Adrenal gland (tissue), 12 donors: ENCODE data around the gene ZNF346. TPM values are rescaled to one million over a fixed set of nuclear protein-coding genes. Genes with fewer than 3 reads are reported as not detected.
"Not testable (repeated sequence)": the region's sequence is repeated elsewhere in the genome, so short reads cannot be mapped to it uniquely, and the experiment has no call there.

Experiments
- DNase-seq, 7 donors: peaks; one replicate each; pipeline ENCODE4 v3.0.0-alpha.2; 2019 to 2020
- H3K27ac ChIP-seq, 5 donors: fragments of 200-600 bp; sonication (generic) in 4 of 5; 1 replicate in 3 of 5; 2 replicates in 2 of 5; pipeline versions ENCODE4 v1.5.1 to v1.8.0; 2016 to 2020; ENCODE audit warnings: mild to moderate bottlenecking in 1 of 5
- H3K27me3 ChIP-seq: fragments of 200-600 bp; 2 replicates; pipeline ENCODE4 v1.8.0; 2021
- H3K36me3 ChIP-seq, 2 donors: fragments of 200-600 bp; replicated peaks in 1 of 2; 1 replicate in 1 of 2; 2 replicates in 1 of 2; pipeline versions ENCODE4 v1.5.1 to v1.8.0; 2018 to 2022
- H3K4me1 ChIP-seq, 2 donors: fragments of 200-600 bp; replicated peaks in 1 of 2; 1 replicate in 1 of 2; 2 replicates in 1 of 2; pipeline versions ENCODE4 v1.5.1 to v1.8.0; 2018 to 2021
- H3K4me3 ChIP-seq, 4 donors: fragments of 200-600 bp; sonication (generic) in 3 of 4; one replicate each; pipeline ENCODE4 v1.5.1; 2016 to 2018
- H3K9me3 ChIP-seq, 3 donors: fragments of 200-600 bp; sonication (generic) in 1 of 3; replicated peaks in 1 of 3; 1 replicate in 2 of 3; 2 replicates in 1 of 3; pipeline versions ENCODE4 v1.5.1 to v1.8.0; 2016 to 2021
- POLR2A ChIP-seq, 2 donors: fragments of 450-650 bp; IDR thresholded peaks; one replicate each; pipeline ENCODE4 v1.6.1; 2017; ENCODE audit warnings: antibody characterized with exemption in 2 of 2, mild to moderate bottlenecking in 2 of 2, moderate library complexity in 1 of 2
- WGBS, 4 donors: extraction: QIAGEN DNeasy Blood & Tissue Kit in 2 of 4; methylation state at CpG; one replicate each; pipeline versions ENCODE4 v1.1.5 to v1.1.7; 2013 to 2017; 5-methylcytosine and 5-hydroxymethylcytosine counted together
- intact Hi-C, 2 donors: fragments of 100-400 bp; cut with DNase I; formaldehyde crosslinking; loops; one replicate each; pipeline versions ENCODE4 v1.14.1 to v1.15.0; 2022 to 2023
- polyA plus RNA-seq, 3 donors: library from polyadenylated mRNA; stranded (reverse); fragments of 200-250 nt in 2 of 3; fragments of 350-450 nt in 1 of 3; fragmentation: Illumina TruSeq in 1 of 3; extraction: RNeasy Lipid Tissue Mini Kit (QIAGEN cat#74804) in 1 of 3; gene quantifications; one replicate each; pipeline ENCODE4 v1.2.3, GENCODE V29; 2013 to 2014
- total RNA-seq, 9 donors: library from RNA; depleted of rRNA in 4 of 9; stranded (reverse); fragments of >200 nt in 4 of 9; fragments of 120-200 nt in 1 of 9; fragmentation: NEBNext Ultra II Directional in 1 of 9; extraction: Animal tissue kit (Norgen Biotek cat#: 25700) in 1 of 9; gene quantifications; one replicate each; pipeline versions ENCODE4 v1.1.0 to v1.2.4, GENCODE V29; 2013 to 2023
- TF ChIP-seq, protein P1 (sequence below), 6 experiments: fragments of 450-650 bp in 4 of 6; fragments of 200-600 bp in 2 of 6; sonication (generic) in 1 of 6; IDR thresholded peaks; 1 replicate in 5 of 6; 2 replicates in 1 of 6; pipeline versions ENCODE4 v1.5.1 to v1.8.0; 2016 to 2021; ENCODE audit warnings: antibody characterized with exemption in 6 of 6, mild to moderate bottlenecking in 2 of 6, moderate library complexity in 1 of 6
- donor health status: healthy with polysubstance abuse.
- donor health status: Bipolar disorder and iron deficiency.
- donor health status: DM: yes; HTN: yes; CAD: no.
- donor health status: DM: no; HTN: no; CAD: no.
- donor health status: DM: no; HTN: no; CAD: no.
- donor health status: DM: yes; HTN: yes; CAD: no.

ZNF346 gene
- total and polyA plus RNA-seq, 12 donors: 7.9 to 29.4 (median 17.1) TPM

DNA sequence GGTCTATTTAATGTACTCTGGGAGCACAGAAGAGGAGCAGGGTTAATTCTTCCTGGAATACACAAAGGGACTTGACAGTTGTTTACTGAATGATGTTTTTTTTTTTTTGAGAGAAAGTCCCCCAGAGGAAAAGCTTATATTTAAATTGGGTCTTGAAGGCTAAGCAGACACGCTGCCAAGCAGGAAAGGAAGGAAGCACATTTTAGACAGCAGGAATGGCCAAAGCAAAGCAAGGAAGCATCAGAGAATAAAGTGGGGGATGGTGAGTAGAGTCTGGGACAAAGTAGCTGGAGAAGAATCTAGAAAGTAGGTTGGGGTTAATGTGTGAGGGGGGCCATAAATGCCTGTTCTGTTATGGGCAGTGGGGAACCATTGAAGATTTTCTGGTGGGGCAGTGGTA lies 21.5 kb downstream of the ZNF346 start:
- Histone ChIP-seq H3K27me3 (no peaks in the 10 kb centered on the region), H3K4me1 (peaks cover 0 to 10% of the 10 kb centered on the region in 2 donors), H3K27ac (no peak overlapping the region), H3K36me3 (peaks cover 0 to 53% of the 10 kb centered on the region in 2 donors), H3K9me3 (no peaks in the 10 kb centered on the region), H3K4me3 (no peak overlapping the region)
- TF ChIP-seq POLR2A (IDR thresholded peaks at IDR 0.05): no peak
- TF ChIP-seq, protein P1, sequence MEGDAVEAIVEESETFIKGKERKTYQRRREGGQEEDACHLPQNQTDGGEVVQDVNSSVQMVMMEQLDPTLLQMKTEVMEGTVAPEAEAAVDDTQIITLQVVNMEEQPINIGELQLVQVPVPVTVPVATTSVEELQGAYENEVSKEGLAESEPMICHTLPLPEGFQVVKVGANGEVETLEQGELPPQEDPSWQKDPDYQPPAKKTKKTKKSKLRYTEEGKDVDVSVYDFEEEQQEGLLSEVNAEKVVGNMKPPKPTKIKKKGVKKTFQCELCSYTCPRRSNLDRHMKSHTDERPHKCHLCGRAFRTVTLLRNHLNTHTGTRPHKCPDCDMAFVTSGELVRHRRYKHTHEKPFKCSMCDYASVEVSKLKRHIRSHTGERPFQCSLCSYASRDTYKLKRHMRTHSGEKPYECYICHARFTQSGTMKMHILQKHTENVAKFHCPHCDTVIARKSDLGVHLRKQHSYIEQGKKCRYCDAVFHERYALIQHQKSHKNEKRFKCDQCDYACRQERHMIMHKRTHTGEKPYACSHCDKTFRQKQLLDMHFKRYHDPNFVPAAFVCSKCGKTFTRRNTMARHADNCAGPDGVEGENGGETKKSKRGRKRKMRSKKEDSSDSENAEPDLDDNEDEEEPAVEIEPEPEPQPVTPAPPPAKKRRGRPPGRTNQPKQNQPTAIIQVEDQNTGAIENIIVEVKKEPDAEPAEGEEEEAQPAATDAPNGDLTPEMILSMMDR (IDR thresholded peaks at IDR 0.05): no peak
- DNase-seq: no peak
- intact Hi-C loops: no loop called here
- 79 to 90% (median 84%) methylated on average over 1 of the region's 1 CpG for WGBS, 4 donors

DNA sequence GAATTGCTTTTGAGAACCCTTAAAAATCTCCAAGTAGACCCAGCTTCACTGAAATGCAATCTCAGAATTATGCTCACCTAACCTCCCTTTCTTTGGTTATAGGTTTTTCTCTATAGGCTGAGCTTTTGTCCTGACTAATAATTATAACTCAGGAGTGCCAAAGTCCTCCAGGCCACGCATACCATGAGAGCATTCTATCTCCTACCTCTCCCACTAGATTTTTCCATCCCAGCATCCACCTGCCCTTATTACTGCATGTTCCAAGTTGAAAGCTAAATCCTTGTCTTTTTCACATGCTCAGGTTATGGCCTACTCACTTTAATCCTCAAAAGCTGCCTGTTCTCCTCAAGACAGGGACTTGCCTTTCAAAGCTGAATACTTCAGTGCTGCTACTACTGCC lies 22.1 kb downstream of the ZNF346 start:
- WGBS, 4 donors: 92 to 100% (median 96%) methylated on average over 1 of the region's 1 CpG
- H3K4me1 ChIP-seq: peaks cover 0 to 5% of the 10 kb centered on the region in 2 donors
- intact Hi-C loops: no loop called here

DNA sequence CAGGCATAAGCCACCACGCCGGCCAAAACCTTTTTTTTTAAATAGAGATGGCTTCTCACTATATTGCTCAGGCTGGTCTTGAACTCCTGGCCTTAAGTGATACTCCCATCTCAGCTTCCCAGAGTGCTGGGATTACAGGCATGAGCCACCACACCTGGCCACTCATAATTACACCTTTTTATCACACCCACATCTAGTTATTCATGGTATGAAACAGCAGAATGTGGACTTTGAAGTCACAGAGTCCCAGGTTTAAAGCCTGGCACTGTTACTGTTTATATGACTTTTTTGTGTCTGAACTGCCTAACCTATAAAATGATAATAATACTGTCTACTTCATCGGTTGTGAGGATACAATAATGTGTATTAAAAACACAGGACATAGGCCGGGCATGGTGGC lies 23.1 kb downstream of the ZNF346 start:
- TF ChIP-seq POLR2A (IDR thresholded peaks at IDR 0.05): no peak
- TF ChIP-seq, protein P1 (IDR thresholded peaks at IDR 0.05): no peak
- Histone ChIP-seq H3K27me3 (no peaks in the 10 kb centered on the region), H3K36me3 (peaks cover 0 to 59% of the 10 kb centered on the region in 2 donors), H3K4me3 (no peak overlapping the region), H3K27ac (no peak overlapping the region), H3K9me3 (no peaks in the 10 kb centered on the region), H3K4me1 (peaks cover 0 to 3% of the 10 kb centered on the region in 2 donors)
- intact Hi-C loops: no loop called here
- WGBS, 4 donors: 90 to 98% (median 93%) methylated on average over 4 of the region's 4 CpGs
- DNase-seq: no peak

More for the DNA sequence above, 22.1 kb downstream of the ZNF346 start:
- peaks cover 0 to 59% of the 10 kb centered on the region in 2 donors for H3K36me3 ChIP-seq
- no peaks in the 10 kb centered on the region for H3K9me3 ChIP-seq
- no peak for DNase-seq
- no peak overlapping the region for H3K27ac ChIP-seq
- TF ChIP-seq, protein P1 (IDR thresholded peaks at IDR 0.05): no peak
- no peak for TF ChIP-seq POLR2A (IDR thresholded peaks at IDR 0.05)
- H3K4me3 ChIP-seq: no peak overlapping the region
- H3K27me3 ChIP-seq: no peaks in the 10 kb centered on the region

DNA sequence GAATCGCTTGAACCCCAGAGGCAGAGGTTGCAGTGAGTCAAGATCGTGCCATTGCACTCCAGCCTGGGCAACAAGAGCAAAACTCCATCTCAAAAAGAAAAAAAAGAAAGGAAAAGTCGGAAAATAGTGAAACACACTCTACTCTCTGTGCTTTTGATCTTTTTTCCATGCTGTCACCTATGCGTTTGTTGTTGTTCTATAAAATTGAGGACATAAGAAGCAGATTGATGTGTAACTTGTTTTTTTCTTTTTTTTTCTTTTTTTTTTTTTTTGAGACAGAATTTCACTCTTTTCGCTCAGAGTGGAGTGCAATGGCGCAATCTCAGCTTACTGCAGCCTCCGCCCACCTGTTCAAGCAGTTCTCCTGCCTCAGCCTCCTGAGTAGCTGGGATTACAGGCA lies 26.0 kb downstream of the ZNF346 start:
- WGBS, 4 donors: 95 to 97% (median 96%) methylated on average over 7 of the region's 7 CpGs
- DNase-seq, H3K9me3 ChIP-seq, H3K27ac ChIP-seq, H3K27me3 ChIP-seq, H3K4me1 ChIP-seq, H3K4me3 ChIP-seq, intact Hi-C loops: not testable (repeated sequence)
- H3K36me3 ChIP-seq: peaks cover 0 to 50% of the 10 kb centered on the region in 2 donors

DNA sequence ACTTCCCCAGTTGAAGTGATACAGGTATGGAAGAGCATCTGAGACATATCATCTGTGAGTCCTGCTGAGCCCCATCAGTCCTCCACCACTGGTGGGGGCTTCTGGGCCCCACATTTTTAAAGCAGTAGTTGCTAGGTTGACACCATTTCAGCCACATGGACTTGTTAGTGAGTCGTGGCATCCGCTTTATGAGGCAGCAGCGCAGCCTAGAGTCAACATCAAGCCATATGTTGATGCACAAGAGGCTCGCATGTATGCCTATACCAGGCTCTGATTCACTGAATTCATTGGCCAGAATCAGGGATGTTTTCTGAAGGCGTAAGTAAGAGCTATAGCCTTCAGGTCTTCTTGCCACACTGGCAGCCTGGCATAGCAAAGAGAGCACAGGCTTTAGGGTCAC lies 26.8 kb downstream of the ZNF346 start:
- no peak for DNase-seq
- intact Hi-C loops: no loop called here
- no peaks in the 10 kb centered on the region for H3K4me1 ChIP-seq
- H3K36me3 ChIP-seq: peaks cover 0 to 42% of the 10 kb centered on the region in 2 donors
- 88 to 95% (median 93%) methylated on average over 1 to 5 of the region's 5 CpGs for WGBS, 4 donors
- H3K9me3 ChIP-seq: no peaks in the 10 kb centered on the region
- H3K27me3 ChIP-seq: no peaks in the 10 kb centered on the region
- no peak overlapping the region for H3K4me3 ChIP-seq
- H3K27ac ChIP-seq: no peak overlapping the region
- no peak for TF ChIP-seq POLR2A (IDR thresholded peaks at IDR 0.05)
- TF ChIP-seq, protein P1 (IDR thresholded peaks at IDR 0.05): no peak
